Measurements from ENCODE around the gene GOLGA7B. TPM values are rescaled to one million over a fixed set of nuclear protein-coding genes. Genes with fewer than 3 reads are reported as not detected.

The GOLGA7B gene
- total RNA-seq, 1 donor from 2014 or later, result 0.98 TPM

- intact Hi-C loops (cut with DNase I), result no loop called here
- TF ChIP-seq CTCF (IDR thresholded peaks at IDR 0.05), result no peak
- no peaks in the 10 kb centered on the region for H3K4me1 ChIP-seq
- no peak for ATAC-seq
- no peaks in the 10 kb centered on the region for H3K9me3 ChIP-seq
- no peaks in the 10 kb centered on the region for H3K36me3 ChIP-seq
- H3K27me3 ChIP-seq, result no peaks in the 10 kb centered on the region
- H3K27ac ChIP-seq, result no peak overlapping the region
- no peak for DNase-seq
- no peak overlapping the region for H3K4me3 ChIP-seq
Observed at GRCh38 chr10:97818572-97818971, 31.1 kb upstream of the GOLGA7B start.

- no peaks in the 10 kb centered on the region for H3K9me3 ChIP-seq
- intact Hi-C loops (cut with DNase I), result no loop called here
- H3K27ac ChIP-seq, result no peak overlapping the region
- TF ChIP-seq CTCF (IDR thresholded peaks at IDR 0.05), result no peak
- DNase-seq (no peak), ATAC-seq (no peak)
- H3K4me3 ChIP-seq, result no peak overlapping the region
- no peaks in the 10 kb centered on the region for H3K27me3 ChIP-seq
- no peaks in the 10 kb centered on the region for H3K36me3 ChIP-seq
- no peaks in the 10 kb centered on the region for H3K4me1 ChIP-seq
Observed at GRCh38 chr10:97820096-97820704, 29.4 kb upstream of the GOLGA7B start.

- no peak for TF ChIP-seq CTCF (IDR thresholded peaks at IDR 0.05)
Observed at GRCh38 chr10:97821308-97822038, 28.2 kb upstream of the GOLGA7B start.

GRCh38 chr10:97822261-97822687 lies 27.4 kb upstream of the GOLGA7B start:
- no peak overlapping the region for H3K27ac ChIP-seq
- intact Hi-C loops (cut with DNase I), result no loop called here
- DNase-seq, result no peak
- no peaks in the 10 kb centered on the region for H3K36me3 ChIP-seq
- H3K4me3 ChIP-seq, result no peak overlapping the region
- no peaks in the 10 kb centered on the region for H3K4me1 ChIP-seq
- no peaks in the 10 kb centered on the region for H3K27me3 ChIP-seq
- no peak for ATAC-seq
- H3K9me3 ChIP-seq, result no peaks in the 10 kb centered on the region
- no peak for TF ChIP-seq CTCF (IDR thresholded peaks at IDR 0.05)

More at GRCh38 chr10:97821308-97822038, 28.2 kb upstream of the GOLGA7B start:
- Histone ChIP-seq H3K27ac (no peak overlapping the region), H3K4me3 (no peak overlapping the region), H3K4me1 (no peaks in the 10 kb centered on the region), H3K9me3 (no peaks in the 10 kb centered on the region), H3K36me3 (no peaks in the 10 kb centered on the region), H3K27me3 (no peaks in the 10 kb centered on the region)
- no peak for ATAC-seq
- DNase-seq, result no peak
- intact Hi-C loops (cut with DNase I), result no loop called here

- no peak for DNase-seq
- ATAC-seq, result no peak
- no peak overlapping the region for H3K27ac ChIP-seq
- no peak for TF ChIP-seq CTCF (IDR thresholded peaks at IDR 0.05)
- intact Hi-C loops (cut with DNase I), result no loop called here
- no peak overlapping the region for H3K4me3 ChIP-seq
- H3K27me3 ChIP-seq, result no peaks in the 10 kb centered on the region
- H3K9me3 ChIP-seq, result no peaks in the 10 kb centered on the region
- no peaks in the 10 kb centered on the region for H3K36me3 ChIP-seq
- H3K4me1 ChIP-seq, result no peaks in the 10 kb centered on the region
Observed at GRCh38 chr10:97823734-97824133, 25.9 kb upstream of the GOLGA7B start.
